ENCODE results near the gene COL9A3.

The COL9A3 gene

GRCh38 chr20:62816884-62817873, at the start of gene COL9A3:
Gene COL9A3, plus strand, starts transcription at chr20:62817050. Its CDS starts 15 bp downstream, at chr20:62817065.
- no peak for DNase-seq (ENCODE audit: extremely low read depth in 1 of 2, low read depth in 1 of 2)

- no peak for DNase-seq (ENCODE audit: extremely low read depth in 1 of 2, low read depth in 1 of 2)
Observed at GRCh38 chr20:62768234-62768546, 48.7 kb upstream of the COL9A3 start.

GRCh38 chr20:62768551-62769287, 48.1 kb upstream of the COL9A3 start:
- no peak for DNase-seq (ENCODE audit: extremely low read depth in 1 of 2, low read depth in 1 of 2)

- DNase-seq (ENCODE audit: extremely low read depth in 1 of 2, low read depth in 1 of 2): no peak
Observed at GRCh38 chr20:62769346-62770071, 47.3 kb upstream of the COL9A3 start.

- DNase-seq (ENCODE audit: extremely low read depth in 1 of 2, low read depth in 1 of 2): no peak
Observed at GRCh38 chr20:62770111-62770910, 46.5 kb upstream of the COL9A3 start.

- DNase-seq (ENCODE audit: extremely low read depth in 1 of 2, low read depth in 1 of 2): no peak
Observed at GRCh38 chr20:62770916-62771315, 45.9 kb upstream of the COL9A3 start.

- DNase-seq (ENCODE audit: extremely low read depth in 1 of 2, low read depth in 1 of 2): no peak
Observed at GRCh38 chr20:62771396-62772102, 45.3 kb upstream of the COL9A3 start.

GRCh38 chr20:62772103-62772611, 44.7 kb upstream of the COL9A3 start:
- no peak for DNase-seq (ENCODE audit: extremely low read depth in 1 of 2, low read depth in 1 of 2)

GRCh38 chr20:62772619-62772989, 44.2 kb upstream of the COL9A3 start:
- DNase-seq (ENCODE audit: extremely low read depth in 1 of 2, low read depth in 1 of 2): no peak

GRCh38 chr20:62772990-62773844, 43.6 kb upstream of the COL9A3 start:
- DNase-seq (ENCODE audit: extremely low read depth in 1 of 2, low read depth in 1 of 2): no peak

- DNase-seq (ENCODE audit: extremely low read depth in 1 of 2, low read depth in 1 of 2): no peak
Observed at GRCh38 chr20:62773845-62774714, 42.8 kb upstream of the COL9A3 start.

GRCh38 chr20:62774762-62775161, 42.1 kb upstream of the COL9A3 start:
- DNase-seq (ENCODE audit: extremely low read depth in 1 of 2, low read depth in 1 of 2): no peak

GRCh38 chr20:62775206-62775605, 41.6 kb upstream of the COL9A3 start:
- no peak for DNase-seq (ENCODE audit: extremely low read depth in 1 of 2, low read depth in 1 of 2)

GRCh38 chr20:62776035-62776691, 40.7 kb upstream of the COL9A3 start:
- no peak for DNase-seq (ENCODE audit: extremely low read depth in 1 of 2, low read depth in 1 of 2)

- DNase-seq (ENCODE audit: extremely low read depth in 1 of 2, low read depth in 1 of 2): peak in 1 of 2 donors; percentile 35
Observed at GRCh38 chr20:62776692-62777527, 39.9 kb upstream of the COL9A3 start.

GRCh38 chr20:62777528-62777830, 39.4 kb upstream of the COL9A3 start:
- DNase-seq (ENCODE audit: extremely low read depth in 1 of 2, low read depth in 1 of 2): no peak

GRCh38 chr20:62778058-62778457, 38.8 kb upstream of the COL9A3 start:
- no peak for DNase-seq (ENCODE audit: extremely low read depth in 1 of 2, low read depth in 1 of 2)
